ENCODE data around the gene RUNX3. TPM values are rescaled to one million over a fixed set of nuclear protein-coding genes. Genes with fewer than 3 reads are reported as not detected.

Gene RUNX3
- total RNA-seq, 6 experiments from 2014 or later, result 0.46 to 3.1 (median 0.84) TPM

- no peaks in the 10 kb centered on the region for H3K27me3 ChIP-seq
- no peaks in the 10 kb centered on the region for H3K9me3 ChIP-seq
- DNase-seq, result no peak
- TF ChIP-seq POLR2A (IDR thresholded peaks at IDR 0.05), result no peak
- no peak for TF ChIP-seq CTCF (IDR thresholded peaks at IDR 0.05)
- no peaks in the 10 kb centered on the region for H3K36me3 ChIP-seq
- H3K4me1 ChIP-seq, result no peaks in the 10 kb centered on the region
- intact Hi-C loops (cut with DNase I), result no loop called here
- no peak overlapping the region for H3K27ac ChIP-seq
- no peak for ATAC-seq
- H3K4me3 ChIP-seq, result no peak overlapping the region
- 83% methylated on average over 8 of the region's 11 CpGs for WGBS (ENCODE audit: insufficient coverage, low coverage, low lambda C conversion rate, missing lambda C conversion rate)
Measured at GRCh38 chr1:24871306-24871901, 58.7 kb downstream of the RUNX3 start.

GRCh38 chr1:24870551-24871195 lies 59.4 kb downstream of the RUNX3 start:
- no peak overlapping the region for H3K4me3 ChIP-seq
- no peaks in the 10 kb centered on the region for H3K9me3 ChIP-seq
- H3K27ac ChIP-seq, result no peak overlapping the region
- H3K36me3 ChIP-seq, result no peaks in the 10 kb centered on the region
- no peaks in the 10 kb centered on the region for H3K27me3 ChIP-seq
- intact Hi-C loops (cut with DNase I), result no loop called here
- ATAC-seq (no peak), DNase-seq (no peak)
- TF ChIP-seq POLR2A (IDR thresholded peaks at IDR 0.05) (no peak), CTCF (IDR thresholded peaks at IDR 0.05) (no peak)
- H3K4me1 ChIP-seq, result no peaks in the 10 kb centered on the region
- 51% methylated on average over 14 of the region's 20 CpGs for WGBS (ENCODE audit: insufficient coverage, low coverage, low lambda C conversion rate, missing lambda C conversion rate)

- intact Hi-C loops (cut with DNase I), result loop anchor here in 1 of 2 donors (10.0 kb wide), 1 partner anchor 177 kb away; no protein-coding TSS in a partner anchor
- H3K27me3 ChIP-seq, result no peaks in the 10 kb centered on the region
- ATAC-seq (no peak), DNase-seq (no peak)
- 75% methylated on average over 7 of the region's 22 CpGs for WGBS (ENCODE audit: insufficient coverage, low coverage, low lambda C conversion rate, missing lambda C conversion rate)
- H3K27ac ChIP-seq, result no peak overlapping the region
- no peaks in the 10 kb centered on the region for H3K4me1 ChIP-seq
- no peak overlapping the region for H3K4me3 ChIP-seq
- no peak for TF ChIP-seq POLR2A (IDR thresholded peaks at IDR 0.05)
- no peak for TF ChIP-seq CTCF (IDR thresholded peaks at IDR 0.05)
- H3K9me3 ChIP-seq, result no peaks in the 10 kb centered on the region
- H3K36me3 ChIP-seq, result no peaks in the 10 kb centered on the region
Measured at GRCh38 chr1:24868016-24868875, 61.8 kb downstream of the RUNX3 start.

- no peaks in the 10 kb centered on the region for H3K4me1 ChIP-seq
- TF ChIP-seq CTCF (IDR thresholded peaks at IDR 0.05), result no peak
- TF ChIP-seq POLR2A (IDR thresholded peaks at IDR 0.05), result no peak
- ATAC-seq, result no peak
- intact Hi-C loops (cut with DNase I), result loop anchor here in 1 of 2 donors (10.0 kb wide), 1 partner anchor 178 kb away; no protein-coding TSS in a partner anchor
- WGBS (ENCODE audit: insufficient coverage, low coverage, low lambda C conversion rate, missing lambda C conversion rate), result 67% methylated on average over 4 of the region's 18 CpGs
- no peak overlapping the region for H3K4me3 ChIP-seq
- no peaks in the 10 kb centered on the region for H3K9me3 ChIP-seq
- H3K27me3 ChIP-seq, result no peaks in the 10 kb centered on the region
- no peak overlapping the region for H3K27ac ChIP-seq
- H3K36me3 ChIP-seq, result no peaks in the 10 kb centered on the region
- DNase-seq, result no peak
Measured at GRCh38 chr1:24867084-24867870, 62.8 kb downstream of the RUNX3 start.
